ENCODE measurements around the gene GUCY2C.

Gene GUCY2C

GRCh38 chr12:14652483-14652882 is 43.9 kb downstream of the GUCY2C start:
- H3K4me3 ChIP-seq (ENCODE audit: low read length): no peak overlapping the region
- no peak overlapping the region for H2AK5ac ChIP-seq (ENCODE audit: low read length)
- WGBS (ENCODE audit: extremely low coverage, insufficient coverage, low lambda C conversion rate): no CpG with 5 or more reads among the region's 2 CpGs
- H2BK5ac ChIP-seq (ENCODE audit: low read length): no peak overlapping the region
- no peak overlapping the region for H4K5ac ChIP-seq (ENCODE audit: low read length)
- no peak overlapping the region for H2BK15ac ChIP-seq (replicated peaks; ENCODE audit: low read depth)
- no peak overlapping the region for H3K23ac ChIP-seq (ENCODE audit: low read length)
- no peak overlapping the region for H3K4ac ChIP-seq (ENCODE audit: low read depth, low read length)
- H3K18ac ChIP-seq (ENCODE audit: low read length): no peak overlapping the region
- no peak overlapping the region for H4K8ac ChIP-seq (ENCODE audit: low read depth, low read length)
- no peaks in the 10 kb centered on the region for H3K79me2 ChIP-seq (ENCODE audit: control insufficient read depth, insufficient read depth, low read length)
- peaks cover 2% of the 10 kb centered on the region for H3K4me1 ChIP-seq (ENCODE audit: control insufficient read depth, low read depth, low read length)
- H3K27ac ChIP-seq (ENCODE audit: low read depth, low read length): no peak overlapping the region
- no peak overlapping the region for H2BK120ac ChIP-seq (ENCODE audit: low read depth, low read length)
- no peak overlapping the region for H3K4me2 ChIP-seq (ENCODE audit: low read length)
- DNase-seq: no peak
- H3K79me1 ChIP-seq (ENCODE audit: low read length): no peaks in the 10 kb centered on the region
- no peaks in the 10 kb centered on the region for H3K27me3 ChIP-seq (ENCODE audit: insufficient read depth, low read length, poor library complexity)
- no peak overlapping the region for H3K56ac ChIP-seq (ENCODE audit: low read length)
- H3K9ac ChIP-seq (ENCODE audit: low read length): no peak overlapping the region
- H3K36me3 ChIP-seq (ENCODE audit: control insufficient read depth, insufficient read depth, low read length): no peaks in the 10 kb centered on the region

GRCh38 chr12:14651371-14651770 is 45.0 kb downstream of the GUCY2C start:
- Histone ChIP-seq H3K79me2 (ENCODE audit: control insufficient read depth, insufficient read depth, low read length) (no peaks in the 10 kb centered on the region), H3K56ac (ENCODE audit: low read length) (no peak overlapping the region), H3K18ac (ENCODE audit: low read length) (no peak overlapping the region), H2BK120ac (ENCODE audit: low read depth, low read length) (no peak overlapping the region), H3K4me2 (ENCODE audit: low read length) (no peak overlapping the region), H2BK5ac (ENCODE audit: low read length) (no peak overlapping the region), H3K9ac (ENCODE audit: low read length) (no peak overlapping the region), H3K23ac (ENCODE audit: low read length) (no peak overlapping the region), H3K36me3 (ENCODE audit: control insufficient read depth, insufficient read depth, low read length) (no peaks in the 10 kb centered on the region), H3K4me1 (ENCODE audit: control insufficient read depth, low read depth, low read length) (peaks cover 2% of the 10 kb centered on the region), H3K4ac (ENCODE audit: low read depth, low read length) (no peak overlapping the region), H2AK5ac (ENCODE audit: low read length) (no peak overlapping the region), H3K27ac (ENCODE audit: low read depth, low read length) (no peak overlapping the region), H3K79me1 (ENCODE audit: low read length) (no peaks in the 10 kb centered on the region), H3K27me3 (ENCODE audit: insufficient read depth, low read length, poor library complexity) (no peaks in the 10 kb centered on the region), H4K5ac (ENCODE audit: low read length) (no peak overlapping the region), H4K8ac (ENCODE audit: low read depth, low read length) (no peak overlapping the region), H2BK15ac (replicated peaks; ENCODE audit: low read depth) (no peak overlapping the region), H3K4me3 (ENCODE audit: low read length) (no peak overlapping the region)
- no peak for DNase-seq
- no CpG with 5 or more reads among the region's 4 CpGs for WGBS (ENCODE audit: extremely low coverage, insufficient coverage, low lambda C conversion rate)

GRCh38 chr12:14650789-14651188 is 45.6 kb downstream of the GUCY2C start:
- no peak overlapping the region for H3K18ac ChIP-seq (ENCODE audit: low read length)
- no peaks in the 10 kb centered on the region for H3K79me1 ChIP-seq (ENCODE audit: low read length)
- WGBS (ENCODE audit: extremely low coverage, insufficient coverage, low lambda C conversion rate): no CpG with 5 or more reads among the region's 2 CpGs
- H3K79me2 ChIP-seq (ENCODE audit: control insufficient read depth, insufficient read depth, low read length): no peaks in the 10 kb centered on the region
- no peak overlapping the region for H3K23ac ChIP-seq (ENCODE audit: low read length)
- H2BK5ac ChIP-seq (ENCODE audit: low read length): no peak overlapping the region
- H2BK15ac ChIP-seq (replicated peaks; ENCODE audit: low read depth): no peak overlapping the region
- H3K4me3 ChIP-seq (ENCODE audit: low read length): no peak overlapping the region
- H3K4ac ChIP-seq (ENCODE audit: low read depth, low read length): no peak overlapping the region
- peaks cover 2% of the 10 kb centered on the region for H3K4me1 ChIP-seq (ENCODE audit: control insufficient read depth, low read depth, low read length)
- H4K5ac ChIP-seq (ENCODE audit: low read length): no peak overlapping the region
- H3K4me2 ChIP-seq (ENCODE audit: low read length): no peak overlapping the region
- H3K36me3 ChIP-seq (ENCODE audit: control insufficient read depth, insufficient read depth, low read length): no peaks in the 10 kb centered on the region
- H2BK120ac ChIP-seq (ENCODE audit: low read depth, low read length): no peak overlapping the region
- no peak overlapping the region for H2AK5ac ChIP-seq (ENCODE audit: low read length)
- H4K8ac ChIP-seq (ENCODE audit: low read depth, low read length): no peak overlapping the region
- no peak overlapping the region for H3K56ac ChIP-seq (ENCODE audit: low read length)
- DNase-seq: no peak
- no peak overlapping the region for H3K9ac ChIP-seq (ENCODE audit: low read length)
- H3K27ac ChIP-seq (ENCODE audit: low read depth, low read length): no peak overlapping the region
- no peaks in the 10 kb centered on the region for H3K27me3 ChIP-seq (ENCODE audit: insufficient read depth, low read length, poor library complexity)

GRCh38 chr12:14647028-14647750 is 49.2 kb downstream of the GUCY2C start:
- H3K56ac ChIP-seq (ENCODE audit: low read length): no peak overlapping the region
- peaks cover 1% of the 10 kb centered on the region for H3K4me1 ChIP-seq (ENCODE audit: control insufficient read depth, low read depth, low read length)
- H3K27ac ChIP-seq (ENCODE audit: low read depth, low read length): no peak overlapping the region
- no peak overlapping the region for H2AK5ac ChIP-seq (ENCODE audit: low read length)
- 100% methylated on average over 1 of the region's 6 CpGs for WGBS (ENCODE audit: extremely low coverage, insufficient coverage, low lambda C conversion rate)
- no peaks in the 10 kb centered on the region for H3K79me2 ChIP-seq (ENCODE audit: control insufficient read depth, insufficient read depth, low read length)
- H3K4me3 ChIP-seq (ENCODE audit: low read length): no peak overlapping the region
- H3K36me3 ChIP-seq (ENCODE audit: control insufficient read depth, insufficient read depth, low read length): no peaks in the 10 kb centered on the region
- H3K23ac ChIP-seq (ENCODE audit: low read length): no peak overlapping the region
- H3K4ac ChIP-seq (ENCODE audit: low read depth, low read length): no peak overlapping the region
- H4K5ac ChIP-seq (ENCODE audit: low read length): no peak overlapping the region
- H2BK5ac ChIP-seq (ENCODE audit: low read length): no peak overlapping the region
- no peak overlapping the region for H3K9ac ChIP-seq (ENCODE audit: low read length)
- no peak overlapping the region for H2BK120ac ChIP-seq (ENCODE audit: low read depth, low read length)
- DNase-seq: no peak
- H2BK15ac ChIP-seq (replicated peaks; ENCODE audit: low read depth): no peak overlapping the region
- H3K18ac ChIP-seq (ENCODE audit: low read length): no peak overlapping the region
- no peaks in the 10 kb centered on the region for H3K79me1 ChIP-seq (ENCODE audit: low read length)
- no peaks in the 10 kb centered on the region for H3K27me3 ChIP-seq (ENCODE audit: insufficient read depth, low read length, poor library complexity)
- no peak overlapping the region for H3K4me2 ChIP-seq (ENCODE audit: low read length)
- H4K8ac ChIP-seq (ENCODE audit: low read depth, low read length): no peak overlapping the region

- no peaks in the 10 kb centered on the region for H3K79me2 ChIP-seq (ENCODE audit: control insufficient read depth, insufficient read depth, low read length)
- H3K4me3 ChIP-seq (ENCODE audit: low read length): no peak overlapping the region
- H3K9ac ChIP-seq (ENCODE audit: low read length): no peak overlapping the region
- H2BK120ac ChIP-seq (ENCODE audit: low read depth, low read length): no peak overlapping the region
- peaks cover 1% of the 10 kb centered on the region for H3K4me1 ChIP-seq (ENCODE audit: control insufficient read depth, low read depth, low read length)
- H4K8ac ChIP-seq (ENCODE audit: low read depth, low read length): no peak overlapping the region
- no peaks in the 10 kb centered on the region for H3K27me3 ChIP-seq (ENCODE audit: insufficient read depth, low read length, poor library complexity)
- no CpG with 5 or more reads among the region's 5 CpGs for WGBS (ENCODE audit: extremely low coverage, insufficient coverage, low lambda C conversion rate)
- no peak overlapping the region for H3K18ac ChIP-seq (ENCODE audit: low read length)
- H3K4me2 ChIP-seq (ENCODE audit: low read length): no peak overlapping the region
- H3K36me3 ChIP-seq (ENCODE audit: control insufficient read depth, insufficient read depth, low read length): no peaks in the 10 kb centered on the region
- H2BK15ac ChIP-seq (replicated peaks; ENCODE audit: low read depth): no peak overlapping the region
- H2BK5ac ChIP-seq (ENCODE audit: low read length): no peak overlapping the region
- no peak for DNase-seq
- no peak overlapping the region for H3K4ac ChIP-seq (ENCODE audit: low read depth, low read length)
- no peak overlapping the region for H3K56ac ChIP-seq (ENCODE audit: low read length)
- H2AK5ac ChIP-seq (ENCODE audit: low read length): no peak overlapping the region
- H3K27ac ChIP-seq (ENCODE audit: low read depth, low read length): no peak overlapping the region
- H4K5ac ChIP-seq (ENCODE audit: low read length): no peak overlapping the region
- H3K79me1 ChIP-seq (ENCODE audit: low read length): no peaks in the 10 kb centered on the region
- H3K23ac ChIP-seq (ENCODE audit: low read length): no peak overlapping the region
Observed at GRCh38 chr12:14643251-14643650, 53.1 kb downstream of the GUCY2C start.

GRCh38 chr12:14638066-14638465 is 58.3 kb downstream of the GUCY2C start:
- no peak overlapping the region for H4K8ac ChIP-seq (ENCODE audit: low read depth, low read length)
- no peak overlapping the region for H2BK5ac ChIP-seq (ENCODE audit: low read length)
- no peaks in the 10 kb centered on the region for H3K36me3 ChIP-seq (ENCODE audit: control insufficient read depth, insufficient read depth, low read length)
- DNase-seq: no peak
- no peak overlapping the region for H3K4ac ChIP-seq (ENCODE audit: low read depth, low read length)
- no peak overlapping the region for H2BK15ac ChIP-seq (replicated peaks; ENCODE audit: low read depth)
- no peak overlapping the region for H4K5ac ChIP-seq (ENCODE audit: low read length)
- H3K4me2 ChIP-seq (ENCODE audit: low read length): no peak overlapping the region
- H3K27ac ChIP-seq (ENCODE audit: low read depth, low read length): no peak overlapping the region
- no peak overlapping the region for H3K56ac ChIP-seq (ENCODE audit: low read length)
- H3K18ac ChIP-seq (ENCODE audit: low read length): no peak overlapping the region
- H3K79me1 ChIP-seq (ENCODE audit: low read length): no peaks in the 10 kb centered on the region
- H3K9ac ChIP-seq (ENCODE audit: low read length): no peak overlapping the region
- H2AK5ac ChIP-seq (ENCODE audit: low read length): no peak overlapping the region
- no peak overlapping the region for H3K23ac ChIP-seq (ENCODE audit: low read length)
- no peak overlapping the region for H3K4me3 ChIP-seq (ENCODE audit: low read length)
- peaks cover under 1% of the 10 kb centered on the region for H3K4me1 ChIP-seq (ENCODE audit: control insufficient read depth, low read depth, low read length)
- H3K27me3 ChIP-seq (ENCODE audit: insufficient read depth, low read length, poor library complexity): no peaks in the 10 kb centered on the region
- no peak overlapping the region for H2BK120ac ChIP-seq (ENCODE audit: low read depth, low read length)
- H3K79me2 ChIP-seq (ENCODE audit: control insufficient read depth, insufficient read depth, low read length): no peaks in the 10 kb centered on the region
